IPS-18a (cell line): ENCODE results near the gene DISP1.
"Not testable (repeated sequence)": the region's sequence is repeated elsewhere in the genome, so short reads cannot be mapped to it uniquely, and the experiment has no call there.

Source experiments
- H3K27ac ChIP-seq: one replicate; pipeline ENCODE4 v1.5.1; 2013; ENCODE audit warnings: low read length
- H3K27me3 ChIP-seq: one replicate; pipeline ENCODE4 v1.6.1; 2013; ENCODE audit warnings: mild to moderate bottlenecking, low read length; ENCODE audit not compliant: control insufficient read depth, insufficient read depth
- H3K36me3 ChIP-seq: one replicate; pipeline ENCODE4 v1.6.1; 2013; ENCODE audit warnings: low read depth, low read length; ENCODE audit not compliant: control insufficient read depth
- H3K4me1 ChIP-seq: one replicate; pipeline ENCODE4 v1.6.1; 2013; ENCODE audit warnings: low read depth, low read length; ENCODE audit not compliant: control insufficient read depth
- H3K4me3 ChIP-seq: one replicate; pipeline ENCODE4 v1.5.1; 2013; ENCODE audit warnings: low read length
- H3K9ac ChIP-seq: one replicate; pipeline ENCODE4 v1.6.1; 2013; ENCODE audit warnings: mild to moderate bottlenecking, low read length, moderate library complexity
- H3K9me3 ChIP-seq: one replicate; pipeline ENCODE4 v1.6.1; 2013; ENCODE audit warnings: low read depth, low read length; ENCODE audit not compliant: control insufficient read depth

DISP1 gene

DNA sequence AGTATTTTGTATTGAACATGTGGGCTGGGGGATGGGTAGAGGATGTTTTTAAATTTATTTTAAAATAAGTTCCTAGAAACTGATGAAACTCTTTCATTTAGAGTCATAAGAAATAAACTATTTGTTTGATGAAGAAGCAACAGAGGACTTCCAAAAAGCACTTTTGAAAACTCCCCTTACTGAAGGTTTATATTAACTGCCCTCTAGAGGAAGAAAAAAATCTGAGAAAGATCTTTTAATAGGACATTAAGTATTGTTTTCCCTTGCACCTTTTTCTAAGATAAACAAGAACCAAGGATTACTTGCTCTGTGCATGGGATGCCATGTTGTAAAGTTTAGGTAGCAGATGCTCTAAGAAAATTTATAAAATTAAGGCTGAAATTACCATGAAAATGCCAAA lies 14.1 kb downstream of the DISP1 start:
- no peak overlapping the region for H3K9ac ChIP-seq
- H3K4me3 ChIP-seq, result no peak overlapping the region
- no peaks in the 10 kb centered on the region for H3K36me3 ChIP-seq
- no peaks in the 10 kb centered on the region for H3K27me3 ChIP-seq
- no peak overlapping the region for H3K27ac ChIP-seq
- H3K9me3 ChIP-seq, result no peaks in the 10 kb centered on the region
- peaks cover 16% of the 10 kb centered on the region for H3K4me1 ChIP-seq

- no peaks in the 10 kb centered on the region for H3K27me3 ChIP-seq
- no peak overlapping the region for H3K27ac ChIP-seq
- no peak overlapping the region for H3K4me3 ChIP-seq
- no peak overlapping the region for H3K9ac ChIP-seq
- no peaks in the 10 kb centered on the region for H3K36me3 ChIP-seq
- no peaks in the 10 kb centered on the region for H3K9me3 ChIP-seq
- H3K4me1 ChIP-seq, result peaks cover 11% of the 10 kb centered on the region
Observed at GRCh38 chr1:222829868-222830267, 15.0 kb downstream of the DISP1 start.

DNA sequence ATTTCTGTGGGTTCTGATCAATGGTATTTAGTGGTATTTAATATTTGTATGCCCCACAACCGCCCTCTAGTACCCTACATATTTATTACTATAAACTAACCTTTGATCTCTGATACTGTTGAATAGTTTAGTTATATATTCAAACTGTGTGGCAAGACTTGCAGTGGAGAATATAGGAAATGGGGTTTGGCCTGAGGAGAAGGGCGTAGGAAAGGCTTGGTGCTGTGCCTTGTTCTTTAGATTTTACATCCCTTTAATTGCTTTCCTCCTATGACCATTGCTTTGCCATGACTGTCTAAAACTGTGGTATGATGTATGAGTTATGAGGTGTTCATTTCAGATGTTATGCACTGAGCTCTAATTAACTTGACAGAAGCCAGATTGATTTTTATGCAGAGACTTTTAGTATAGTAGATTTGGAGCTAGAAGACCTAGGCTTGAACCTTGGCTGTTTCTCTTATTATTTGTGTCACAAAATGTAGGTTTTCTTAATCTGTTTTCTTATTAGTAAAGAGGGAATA lies 18.6 kb downstream of the DISP1 start:
- H3K4me1 ChIP-seq, result peaks cover 4% of the 10 kb centered on the region

DNA sequence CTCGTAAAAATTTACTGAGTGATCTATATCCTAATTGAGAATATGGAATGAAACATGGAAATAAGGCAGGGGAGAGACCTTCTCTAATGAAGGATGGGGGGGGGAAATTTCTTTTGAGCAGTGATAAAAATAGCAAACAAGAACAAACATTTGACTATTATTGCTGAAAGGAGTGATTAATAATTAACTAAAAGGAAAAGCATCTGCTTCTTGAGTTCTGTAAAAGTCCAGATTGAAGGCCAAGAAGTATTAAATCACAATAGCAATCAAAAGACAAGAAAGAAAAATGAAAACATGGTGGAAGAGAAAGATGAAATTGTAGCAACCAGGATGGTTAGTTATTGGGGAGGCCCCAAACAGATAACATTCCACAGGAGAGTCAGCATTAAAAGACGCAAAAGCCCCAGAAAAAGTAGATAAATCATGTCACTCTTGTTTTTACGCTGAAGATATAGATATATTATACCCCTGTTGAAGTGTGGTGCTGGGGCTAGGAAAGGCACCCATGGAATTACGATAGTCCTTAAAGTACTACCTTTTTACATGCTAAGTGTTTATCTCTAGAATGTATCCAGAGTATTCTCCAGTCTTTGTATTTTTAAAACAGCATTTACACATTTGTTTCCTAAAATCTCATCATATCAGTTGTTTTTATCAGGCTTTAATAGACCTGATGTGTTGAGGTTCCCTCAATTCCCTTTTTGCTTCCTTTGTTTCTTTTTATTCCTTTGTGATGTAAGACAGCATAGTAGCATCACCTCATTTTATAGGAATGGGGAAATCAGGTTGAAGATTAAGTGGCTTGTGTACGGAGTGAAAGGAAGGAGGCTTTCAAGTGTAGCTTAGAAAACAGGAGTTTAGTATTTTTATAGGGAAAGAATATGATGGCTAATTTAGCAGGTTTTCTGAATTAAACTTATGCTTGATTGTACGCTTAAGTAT lies 28.9 kb downstream of the DISP1 start:
- peak overlapping the region; percentile 45 for H3K9ac ChIP-seq
- H3K9me3 ChIP-seq, result no peaks in the 10 kb centered on the region
- no peak overlapping the region for H3K4me3 ChIP-seq
- H3K27ac ChIP-seq, result peak overlapping the region; percentile 57
- H3K36me3 ChIP-seq, result no peaks in the 10 kb centered on the region
- peaks cover 18% of the 10 kb centered on the region for H3K4me1 ChIP-seq
- H3K27me3 ChIP-seq, result no peaks in the 10 kb centered on the region

More for the DNA sequence above, 18.6 kb downstream of the DISP1 start:
- Histone ChIP-seq H3K36me3 (no peaks in the 10 kb centered on the region), H3K9ac (no peak overlapping the region), H3K27me3 (no peaks in the 10 kb centered on the region), H3K27ac (no peak overlapping the region), H3K9me3 (no peaks in the 10 kb centered on the region), H3K4me3 (no peak overlapping the region)

GRCh38 chr1:222844411-222844779 lies 29.6 kb downstream of the DISP1 start:
- no peaks in the 10 kb centered on the region for H3K9me3 ChIP-seq
- H3K27me3 ChIP-seq, result no peaks in the 10 kb centered on the region
- peak overlapping the region; percentile 57 for H3K27ac ChIP-seq
- H3K4me3 ChIP-seq, result no peak overlapping the region
- peaks cover 18% of the 10 kb centered on the region for H3K4me1 ChIP-seq
- H3K9ac ChIP-seq, result peak overlapping the region; percentile 45
- H3K36me3 ChIP-seq, result no peaks in the 10 kb centered on the region

GRCh38 chr1:222845763-222846162 lies 30.9 kb downstream of the DISP1 start:
- Histone ChIP-seq H3K9me3 (no peaks in the 10 kb centered on the region), H3K9ac (no peak overlapping the region), H3K4me3 (no peak overlapping the region), H3K27me3 (no peaks in the 10 kb centered on the region), H3K27ac (no peak overlapping the region), H3K4me1 (peaks cover 18% of the 10 kb centered on the region), H3K36me3 (no peaks in the 10 kb centered on the region)

GRCh38 chr1:222850550-222850949 lies 35.7 kb downstream of the DISP1 start:
- H3K4me3 ChIP-seq, H3K9me3 ChIP-seq, H3K9ac ChIP-seq, H3K27ac ChIP-seq, H3K27me3 ChIP-seq, H3K4me1 ChIP-seq, H3K36me3 ChIP-seq: not testable (repeated sequence)

- H3K36me3 ChIP-seq, result no peaks in the 10 kb centered on the region
- no peak overlapping the region for H3K9ac ChIP-seq
- no peaks in the 10 kb centered on the region for H3K27me3 ChIP-seq
- no peak overlapping the region for H3K4me3 ChIP-seq
- H3K9me3 ChIP-seq, result no peaks in the 10 kb centered on the region
- no peaks in the 10 kb centered on the region for H3K4me1 ChIP-seq
- no peak overlapping the region for H3K27ac ChIP-seq
Observed at GRCh38 chr1:222852326-222852725, 37.5 kb downstream of the DISP1 start.

- no peak overlapping the region for H3K4me3 ChIP-seq
- no peaks in the 10 kb centered on the region for H3K9me3 ChIP-seq
- no peak overlapping the region for H3K9ac ChIP-seq
Observed at GRCh38 chr1:222861062-222861461, 46.2 kb downstream of the DISP1 start.

More at GRCh38 chr1:222861062-222861461, 46.2 kb downstream of the DISP1 start:
- Histone ChIP-seq H3K36me3 (no peaks in the 10 kb centered on the region), H3K27ac (no peak overlapping the region), H3K4me1 (peaks cover 7% of the 10 kb centered on the region), H3K27me3 (no peaks in the 10 kb centered on the region)
